ENCODE results near the gene GGT1. TPM values are rescaled to one million over a fixed set of nuclear protein-coding genes. Genes with fewer than 3 reads are reported as not detected.

GGT1 gene
- total RNA-seq, 1 experiment from 2014 or later = 2.2 TPM

- POLR2A ChIA-PET (ENCODE audit: unreplicated experiment) = no interaction called here
- no peak for DNase-seq
- H3K27ac ChIP-seq (ENCODE audit: low read length) = no peak overlapping the region
- H3K9me3 ChIP-seq (ENCODE audit: low read length) = no peaks in the 10 kb centered on the region
- no peak overlapping the region for H3K4me2 ChIP-seq (ENCODE audit: low read length)
- H3F3A ChIP-seq (ENCODE audit: low read length, unreplicated experiment) = no peaks in the 10 kb centered on the region
- ATAC-seq = no peak
- no peak overlapping the region for H2AFZ ChIP-seq (ENCODE audit: low read length)
- H4K20me1 ChIP-seq (ENCODE audit: low read length) = no peaks in the 10 kb centered on the region
- CTCF ChIA-PET = no interaction called here
- H3K36me3 ChIP-seq (ENCODE audit: low read depth, low read length) = no peaks in the 10 kb centered on the region
- no peak for TF ChIP-seq EZH2phosphoT487 (IDR thresholded peaks at IDR 0.05; ENCODE audit: borderline replicate concordance, low read length)
- TF ChIP-seq, protein P1, sequence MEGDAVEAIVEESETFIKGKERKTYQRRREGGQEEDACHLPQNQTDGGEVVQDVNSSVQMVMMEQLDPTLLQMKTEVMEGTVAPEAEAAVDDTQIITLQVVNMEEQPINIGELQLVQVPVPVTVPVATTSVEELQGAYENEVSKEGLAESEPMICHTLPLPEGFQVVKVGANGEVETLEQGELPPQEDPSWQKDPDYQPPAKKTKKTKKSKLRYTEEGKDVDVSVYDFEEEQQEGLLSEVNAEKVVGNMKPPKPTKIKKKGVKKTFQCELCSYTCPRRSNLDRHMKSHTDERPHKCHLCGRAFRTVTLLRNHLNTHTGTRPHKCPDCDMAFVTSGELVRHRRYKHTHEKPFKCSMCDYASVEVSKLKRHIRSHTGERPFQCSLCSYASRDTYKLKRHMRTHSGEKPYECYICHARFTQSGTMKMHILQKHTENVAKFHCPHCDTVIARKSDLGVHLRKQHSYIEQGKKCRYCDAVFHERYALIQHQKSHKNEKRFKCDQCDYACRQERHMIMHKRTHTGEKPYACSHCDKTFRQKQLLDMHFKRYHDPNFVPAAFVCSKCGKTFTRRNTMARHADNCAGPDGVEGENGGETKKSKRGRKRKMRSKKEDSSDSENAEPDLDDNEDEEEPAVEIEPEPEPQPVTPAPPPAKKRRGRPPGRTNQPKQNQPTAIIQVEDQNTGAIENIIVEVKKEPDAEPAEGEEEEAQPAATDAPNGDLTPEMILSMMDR (conservative IDR thresholded peaks at IDR 0.05; ENCODE audit: low read depth, low read length) = no peak
- TF ChIP-seq EZH2 (IDR thresholded peaks at IDR 0.05; ENCODE audit: low read length, unreplicated experiment) = no peak
- no peaks in the 10 kb centered on the region for H3K9me2 ChIP-seq (replicated peaks; ENCODE audit: low read length)
- intact Hi-C loops (cut with micrococcal nuclease) = no loop called here
- H3K4me3 ChIP-seq (ENCODE audit: low read length) = no peak overlapping the region
- no TSS peak for BruUV-seq (replicated peaks)
- no peak overlapping the region for H3K9ac ChIP-seq (ENCODE audit: low read length)
- no peaks in the 10 kb centered on the region for H3K4me1 ChIP-seq (ENCODE audit: insufficient read depth, low read length)
- no peaks in the 10 kb centered on the region for H3K27me3 ChIP-seq (ENCODE audit: low read length)
- no peaks in the 10 kb centered on the region for H3K79me2 ChIP-seq (ENCODE audit: low read length)
Measured at GRCh38 chr22:24589518-24590030, 13.4 kb upstream of the GGT1 start.

GRCh38 chr22:24590596-24591173 is 12.3 kb upstream of the GGT1 start:
- Histone ChIP-seq H3K27ac (ENCODE audit: low read length) (no peak overlapping the region), H4K20me1 (ENCODE audit: low read length) (no peaks in the 10 kb centered on the region), H3K9me3 (ENCODE audit: low read length) (no peaks in the 10 kb centered on the region), H3F3A (ENCODE audit: low read length, unreplicated experiment) (no peaks in the 10 kb centered on the region), H3K36me3 (ENCODE audit: low read depth, low read length) (no peaks in the 10 kb centered on the region), H3K4me1 (ENCODE audit: insufficient read depth, low read length) (no peaks in the 10 kb centered on the region), H2AFZ (ENCODE audit: low read length) (no peak overlapping the region), H3K4me2 (ENCODE audit: low read length) (no peak overlapping the region), H3K9me2 (replicated peaks; ENCODE audit: low read length) (no peaks in the 10 kb centered on the region), H3K79me2 (ENCODE audit: low read length) (no peaks in the 10 kb centered on the region), H3K4me3 (ENCODE audit: low read length) (no peak overlapping the region), H3K9ac (ENCODE audit: low read length) (no peak overlapping the region), H3K27me3 (ENCODE audit: low read length) (no peaks in the 10 kb centered on the region)
- ChIA-PET POLR2A (ENCODE audit: unreplicated experiment) (no interaction called here), CTCF (no interaction called here)
- DNase-seq (no peak), ATAC-seq (no peak)
- intact Hi-C loops (cut with micrococcal nuclease) = no loop called here
- TF ChIP-seq, protein P1 (conservative IDR thresholded peaks at IDR 0.05; ENCODE audit: low read depth, low read length) = no peak
- no peak for TF ChIP-seq EZH2 (IDR thresholded peaks at IDR 0.05; ENCODE audit: low read length, unreplicated experiment)
- TF ChIP-seq EZH2phosphoT487 (IDR thresholded peaks at IDR 0.05; ENCODE audit: borderline replicate concordance, low read length) = no peak
- no TSS peak for BruUV-seq (replicated peaks)

GRCh38 chr22:24591286-24591830 is 11.6 kb upstream of the GGT1 start:
- no peaks in the 10 kb centered on the region for H3K36me3 ChIP-seq (ENCODE audit: low read depth, low read length)
- no peak overlapping the region for H2AFZ ChIP-seq (ENCODE audit: low read length)
- H3K9me3 ChIP-seq (ENCODE audit: low read length) = no peaks in the 10 kb centered on the region
- no TSS peak for BruUV-seq (replicated peaks)
- no peak for DNase-seq
- H3F3A ChIP-seq (ENCODE audit: low read length, unreplicated experiment) = no peaks in the 10 kb centered on the region
- no peaks in the 10 kb centered on the region for H3K79me2 ChIP-seq (ENCODE audit: low read length)
- ATAC-seq = no peak
- TF ChIP-seq, protein P1 (conservative IDR thresholded peaks at IDR 0.05; ENCODE audit: low read depth, low read length) = no peak
- TF ChIP-seq EZH2 (IDR thresholded peaks at IDR 0.05; ENCODE audit: low read length, unreplicated experiment) = no peak
- no peak for TF ChIP-seq EZH2phosphoT487 (IDR thresholded peaks at IDR 0.05; ENCODE audit: borderline replicate concordance, low read length)
- no peaks in the 10 kb centered on the region for H3K4me1 ChIP-seq (ENCODE audit: insufficient read depth, low read length)
- ChIA-PET CTCF (no interaction called here), POLR2A (ENCODE audit: unreplicated experiment) (no interaction called here)
- no peaks in the 10 kb centered on the region for H4K20me1 ChIP-seq (ENCODE audit: low read length)
- no peak overlapping the region for H3K27ac ChIP-seq (ENCODE audit: low read length)
- H3K27me3 ChIP-seq (ENCODE audit: low read length) = no peaks in the 10 kb centered on the region
- no peak overlapping the region for H3K9ac ChIP-seq (ENCODE audit: low read length)
- intact Hi-C loops (cut with micrococcal nuclease) = no loop called here
- no peak overlapping the region for H3K4me2 ChIP-seq (ENCODE audit: low read length)
- H3K9me2 ChIP-seq (replicated peaks; ENCODE audit: low read length) = no peaks in the 10 kb centered on the region
- H3K4me3 ChIP-seq (ENCODE audit: low read length) = no peak overlapping the region
